HG02870 (cell line): ENCODE results near the gene ADGRA1.
"Not testable (repeated sequence)": the region's sequence is repeated elsewhere in the genome, so short reads cannot be mapped to it uniquely, and the experiment has no call there.

Experiments
- ATAC-seq: cut with Tn5 transposase; IDR thresholded peaks from one replicate; pipeline ENCODE4 v1.9.1; 2021; ENCODE audit warnings: mild to moderate bottlenecking, moderate library complexity; ENCODE audit not compliant: unreplicated experiment

Gene ADGRA1

DNA sequence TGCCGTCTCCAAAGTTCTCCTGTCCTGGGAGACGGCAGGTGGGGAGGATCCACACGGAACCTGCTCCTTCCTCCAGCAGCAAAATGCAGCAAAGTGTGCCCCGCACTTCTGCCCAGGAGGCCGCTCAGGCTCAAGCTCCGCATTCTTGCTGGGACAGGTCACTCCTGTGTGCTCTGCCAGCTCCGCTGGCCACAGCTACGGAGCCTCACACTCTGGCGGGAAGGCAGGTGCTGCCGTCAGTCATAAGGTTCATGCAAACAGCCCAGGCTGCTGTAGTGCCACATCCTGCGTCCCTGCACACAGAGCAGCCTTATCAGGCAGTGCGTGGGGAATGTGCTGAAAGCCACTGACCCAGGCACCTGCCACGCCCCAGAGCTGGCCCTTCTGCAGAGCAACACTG, 22.4 kb downstream of the ADGRA1 start:
- ATAC-seq: no peak

DNA sequence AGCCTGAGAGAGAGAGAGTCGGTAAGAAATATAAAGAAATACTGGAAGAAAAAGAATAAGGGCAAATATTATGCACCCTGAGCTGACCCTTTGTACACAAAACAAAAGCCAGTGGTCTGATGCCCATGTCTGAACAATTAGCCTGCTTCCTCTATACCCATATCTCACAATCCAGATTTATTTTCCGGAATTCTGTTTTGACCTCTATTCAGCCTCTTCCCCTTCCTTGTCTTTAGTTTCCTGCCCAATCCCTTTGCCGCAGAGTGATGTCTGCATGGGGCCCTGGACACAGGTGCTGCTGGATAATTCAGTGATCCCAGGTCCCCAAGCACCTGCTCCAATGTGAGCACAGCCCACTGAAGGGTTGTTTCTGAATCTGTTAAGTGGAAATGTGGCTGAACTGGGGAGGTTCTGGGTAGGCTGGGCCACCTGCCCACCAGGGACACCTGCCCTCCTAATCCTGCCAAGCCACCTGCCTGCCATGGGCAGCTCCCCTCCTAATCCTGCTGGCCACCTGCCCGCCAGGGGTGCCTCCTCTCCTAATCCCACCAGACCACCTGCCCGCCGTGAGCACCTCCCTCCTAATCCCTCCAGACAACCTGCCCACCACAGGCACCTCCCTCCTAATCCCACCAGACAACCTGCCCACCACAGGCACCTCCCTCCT, 23.0 kb downstream of the ADGRA1 start:
- ATAC-seq: no peak

DNA sequence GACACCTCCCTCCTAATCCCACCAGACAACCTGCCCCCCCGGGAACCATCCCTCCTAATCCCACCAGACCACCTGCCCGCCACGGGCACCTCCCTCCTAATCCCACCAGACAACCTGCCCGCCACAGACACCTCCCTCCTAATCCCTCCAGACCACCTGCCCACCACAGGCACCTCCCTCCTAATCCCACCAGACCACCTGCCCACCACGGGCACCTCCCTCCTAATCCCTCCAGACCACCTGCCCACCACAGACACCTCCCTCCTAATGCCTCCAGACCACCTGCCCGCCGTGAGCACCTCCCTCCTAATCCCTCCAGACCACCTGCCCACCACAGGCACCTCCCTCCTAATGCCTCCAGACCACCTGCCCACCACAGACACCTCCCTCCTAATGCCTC, 23.9 kb downstream of the ADGRA1 start:
- ATAC-seq: not testable (repeated sequence)

DNA sequence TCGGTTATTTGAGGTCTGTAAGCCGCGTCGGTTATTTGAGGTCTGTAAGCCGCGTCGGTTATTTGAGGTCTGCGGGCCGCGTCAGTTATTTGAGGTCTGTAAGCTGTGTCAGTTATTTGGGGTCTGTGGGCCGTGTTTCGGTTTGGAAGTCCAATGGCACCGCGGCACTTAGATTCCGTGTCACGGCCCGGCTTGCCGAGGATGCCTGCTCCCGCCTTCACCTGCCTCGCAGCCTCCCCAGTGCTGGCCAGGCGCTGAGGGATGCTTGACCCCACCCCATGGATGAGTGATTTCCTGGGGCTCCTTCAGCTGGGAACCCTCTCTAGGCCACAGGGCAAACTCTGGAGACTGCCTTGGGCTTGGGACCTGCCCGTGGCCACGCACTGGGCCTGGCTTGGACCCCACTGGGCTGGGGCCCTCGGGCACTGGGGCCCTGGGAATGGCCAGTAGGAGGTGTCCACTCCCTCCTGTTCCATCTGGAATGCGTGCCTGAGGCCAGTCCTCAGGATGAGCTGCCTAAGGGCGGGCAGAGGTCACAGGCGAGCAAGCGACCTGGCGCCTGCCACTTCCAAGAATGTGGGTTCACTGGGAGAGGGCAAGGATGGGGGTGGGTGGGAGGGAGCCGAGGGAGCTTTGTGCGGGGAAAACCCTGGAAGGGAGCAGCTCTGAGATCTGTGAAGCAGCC, 25.6 kb downstream of the ADGRA1 start:
- no peak for ATAC-seq

DNA sequence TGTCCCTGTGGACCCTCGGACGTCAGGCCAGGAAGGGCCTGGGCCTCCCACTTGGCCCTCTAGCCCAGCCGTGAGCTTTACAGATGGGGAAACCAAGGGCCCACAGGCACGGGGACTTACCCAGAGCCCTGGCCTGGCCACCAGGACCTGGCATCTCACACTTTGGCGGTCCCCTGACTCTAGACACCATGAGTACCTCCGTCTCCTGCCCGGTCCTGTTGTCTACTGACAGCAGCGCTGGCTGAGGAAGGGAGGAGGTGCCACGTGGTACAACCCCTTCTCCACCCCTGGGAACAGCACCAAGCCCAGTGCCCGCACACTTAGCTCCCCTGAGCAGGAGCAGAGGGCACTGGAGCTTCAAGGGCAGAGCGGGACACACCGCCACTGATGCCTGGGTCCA, 26.1 kb downstream of the ADGRA1 start:
- ATAC-seq: no peak

DNA sequence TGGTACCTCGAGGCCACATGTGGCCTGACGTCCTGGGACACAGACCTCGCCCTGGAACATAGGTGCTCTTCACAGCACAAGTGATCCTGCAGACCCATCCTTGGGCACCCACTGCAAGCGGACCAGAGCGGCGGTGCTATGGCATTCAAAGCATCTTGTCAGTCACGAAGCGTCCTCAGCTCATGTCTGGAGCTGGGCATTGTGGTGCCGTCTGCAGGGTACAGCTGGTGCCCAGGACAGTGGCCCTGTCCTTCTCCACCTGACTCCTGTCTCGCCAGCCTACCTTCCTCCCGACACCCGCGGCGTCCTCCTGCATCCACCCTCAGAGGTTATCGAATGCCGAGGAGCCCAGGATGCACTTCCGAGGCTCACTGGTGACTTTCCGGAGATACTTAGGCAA, 26.5 kb downstream of the ADGRA1 start:
- ATAC-seq: no peak

DNA sequence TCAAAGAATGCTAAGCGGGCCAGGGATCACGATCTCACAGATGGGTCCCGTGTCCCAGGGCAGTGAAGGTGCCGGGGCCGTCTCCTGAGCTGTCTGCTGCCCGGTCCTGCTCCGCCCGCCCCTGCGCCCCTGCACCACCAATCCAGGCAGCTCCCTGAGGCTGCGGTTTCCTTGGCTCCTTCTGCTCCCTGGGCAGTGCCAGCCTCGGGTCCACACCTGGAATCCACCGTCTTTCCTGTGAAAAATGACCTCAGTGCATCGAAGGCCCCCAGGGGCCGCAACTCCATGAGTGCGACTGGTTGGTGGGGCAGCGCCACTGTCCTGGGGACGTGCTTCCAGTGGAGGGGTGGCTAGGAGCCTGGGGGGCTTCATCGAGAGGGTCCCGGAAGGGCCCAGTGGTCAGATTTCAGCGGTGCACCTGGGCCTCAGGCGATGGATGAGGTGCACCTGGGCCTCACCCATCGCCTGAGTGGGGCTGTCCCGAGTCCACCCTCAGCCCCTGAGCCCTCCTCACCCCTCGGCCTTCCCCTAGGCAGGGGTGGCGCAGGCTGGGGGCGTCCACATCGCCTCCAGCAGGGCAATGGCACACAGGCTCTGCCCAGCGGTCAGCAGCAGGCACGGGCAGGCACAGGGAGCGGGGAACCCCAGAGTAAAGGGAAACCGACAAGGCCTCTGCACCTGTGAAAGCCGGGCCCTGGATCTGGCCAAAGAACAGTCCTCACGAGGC, 27.2 kb downstream of the ADGRA1 start:
- no peak for ATAC-seq

DNA sequence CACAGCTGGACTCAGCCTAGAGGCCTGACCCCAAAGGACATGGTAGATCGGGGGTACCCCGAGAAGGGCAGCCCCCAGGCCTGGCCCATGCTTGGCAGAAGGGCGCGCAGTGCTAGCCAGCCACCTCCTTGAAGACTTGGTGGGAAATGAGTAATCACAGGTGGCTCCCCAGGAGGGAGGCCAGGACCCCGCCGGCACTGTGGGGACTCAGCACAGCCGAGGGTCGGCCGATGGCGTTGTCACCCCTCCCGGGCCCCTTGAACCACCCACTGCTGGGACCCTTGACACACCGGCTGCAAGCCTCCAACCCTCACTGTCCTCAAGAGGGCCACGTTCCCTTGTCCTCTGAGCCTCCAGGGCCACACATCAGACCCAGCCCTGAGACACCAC, 27.7 kb downstream of the ADGRA1 start:
- ATAC-seq: no peak

DNA sequence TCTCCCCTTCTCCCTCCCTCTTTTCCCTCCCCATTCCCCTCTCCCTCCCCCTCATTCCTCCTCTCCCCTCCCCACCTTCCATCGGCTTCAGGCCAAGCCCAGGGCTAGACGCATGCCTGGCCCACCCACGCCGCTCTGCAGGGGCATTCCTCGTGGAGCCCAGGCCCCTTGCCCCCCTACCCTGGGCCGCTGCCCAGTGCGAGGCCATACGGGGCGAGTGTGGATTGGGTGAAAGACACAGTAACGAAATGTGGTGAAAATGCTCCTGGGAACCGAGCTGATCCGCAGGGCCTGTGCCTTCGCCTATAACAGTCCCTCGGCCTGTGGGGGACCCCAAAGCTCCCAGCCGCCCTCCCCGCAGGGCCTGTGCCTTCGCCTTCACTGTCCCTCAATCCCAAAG, 28.3 kb downstream of the ADGRA1 start:
- no peak for ATAC-seq

DNA sequence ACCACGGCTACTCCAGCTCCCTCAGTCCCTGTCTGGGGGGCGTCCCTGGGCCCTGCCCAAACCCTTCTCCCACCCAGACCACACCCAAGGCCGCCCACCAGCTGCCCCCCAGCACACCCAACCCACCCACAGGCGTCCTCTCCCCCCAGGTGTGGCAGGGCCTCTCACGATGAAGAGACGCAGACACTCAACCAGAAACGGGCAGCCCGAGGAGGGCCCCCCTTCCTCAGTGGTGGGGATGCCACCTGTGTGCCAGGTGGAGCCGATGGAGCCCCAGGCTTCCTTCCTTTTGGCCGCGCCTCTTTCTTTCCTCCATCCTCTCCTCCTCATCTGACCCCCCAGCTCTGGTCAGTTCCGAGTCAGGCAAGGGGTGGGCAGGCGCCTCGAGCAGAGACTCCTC, 28.7 kb downstream of the ADGRA1 start:
- no peak for ATAC-seq

DNA sequence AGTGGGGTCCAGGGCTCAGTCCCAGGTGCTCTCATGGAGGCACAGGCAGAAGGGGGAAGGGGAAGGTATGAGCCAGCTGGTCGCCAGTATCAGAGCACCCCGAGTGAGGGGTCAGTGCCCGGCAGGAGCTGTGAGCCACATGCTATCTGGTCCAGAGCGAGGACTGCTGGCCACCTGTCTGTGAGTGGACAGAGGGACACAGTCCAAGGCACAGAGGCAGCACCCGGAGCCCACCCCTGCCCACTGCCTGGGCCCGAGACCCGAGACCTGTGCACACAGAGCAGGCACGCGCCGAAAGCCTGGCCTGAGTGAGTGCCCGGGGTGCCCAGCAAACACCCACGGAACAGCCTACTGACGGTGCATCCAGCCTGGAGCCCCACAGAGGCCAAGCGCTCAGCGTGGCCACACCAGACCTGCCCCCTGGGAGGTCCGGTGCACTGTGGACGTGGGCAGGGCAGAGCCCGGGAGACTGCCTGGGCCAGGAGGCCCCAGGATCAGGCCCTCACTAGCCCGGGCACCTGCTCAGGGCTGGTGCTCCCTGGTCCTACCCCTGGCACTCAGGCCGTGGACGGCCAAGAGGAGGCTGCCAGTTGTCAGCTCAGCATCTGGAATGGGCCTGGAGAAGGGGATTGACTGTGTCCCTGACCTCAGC, 29.4 kb downstream of the ADGRA1 start:
- no peak for ATAC-seq

DNA sequence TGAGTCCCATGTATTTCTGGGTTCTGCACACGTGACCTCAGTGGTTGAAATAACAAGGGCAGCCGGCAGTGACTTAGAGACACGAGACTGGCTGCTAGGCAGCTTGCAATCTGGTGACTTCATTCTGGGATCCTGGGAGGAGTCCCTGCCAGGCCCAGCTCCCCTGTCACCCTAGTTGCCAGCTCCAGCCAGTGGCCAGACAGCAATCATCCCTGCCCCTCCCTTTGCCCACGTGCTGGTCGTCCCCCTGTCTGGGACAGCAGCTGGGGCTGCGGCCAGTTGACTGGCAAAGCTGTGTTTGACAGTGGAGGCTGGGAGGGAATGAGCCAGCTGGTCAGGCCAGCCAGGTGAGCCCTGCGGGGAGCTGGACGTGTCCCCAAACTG, 30.0 kb downstream of the ADGRA1 start:
- ATAC-seq: no peak

DNA sequence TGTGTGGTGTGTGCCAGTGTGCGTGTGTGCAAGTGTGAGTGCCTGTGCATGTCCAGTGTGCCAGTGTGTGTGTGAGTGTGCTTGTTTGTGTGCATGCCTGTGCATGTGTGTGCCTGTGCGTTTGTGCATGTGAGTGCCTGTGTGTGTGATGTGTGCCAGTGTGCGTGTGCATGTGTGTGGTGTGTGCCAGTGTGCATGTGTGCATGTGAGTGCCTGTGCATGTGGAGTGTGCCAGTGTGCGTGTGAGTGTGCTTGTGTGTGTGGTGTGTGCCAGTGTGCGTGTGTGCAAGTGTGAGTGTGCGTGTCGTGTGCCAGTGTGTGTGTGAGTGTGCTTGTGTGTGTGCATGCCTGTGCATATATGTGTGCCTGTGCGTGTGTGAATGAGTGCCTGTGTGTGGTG, 33.8 kb downstream of the ADGRA1 start:
- no peak for ATAC-seq

DNA sequence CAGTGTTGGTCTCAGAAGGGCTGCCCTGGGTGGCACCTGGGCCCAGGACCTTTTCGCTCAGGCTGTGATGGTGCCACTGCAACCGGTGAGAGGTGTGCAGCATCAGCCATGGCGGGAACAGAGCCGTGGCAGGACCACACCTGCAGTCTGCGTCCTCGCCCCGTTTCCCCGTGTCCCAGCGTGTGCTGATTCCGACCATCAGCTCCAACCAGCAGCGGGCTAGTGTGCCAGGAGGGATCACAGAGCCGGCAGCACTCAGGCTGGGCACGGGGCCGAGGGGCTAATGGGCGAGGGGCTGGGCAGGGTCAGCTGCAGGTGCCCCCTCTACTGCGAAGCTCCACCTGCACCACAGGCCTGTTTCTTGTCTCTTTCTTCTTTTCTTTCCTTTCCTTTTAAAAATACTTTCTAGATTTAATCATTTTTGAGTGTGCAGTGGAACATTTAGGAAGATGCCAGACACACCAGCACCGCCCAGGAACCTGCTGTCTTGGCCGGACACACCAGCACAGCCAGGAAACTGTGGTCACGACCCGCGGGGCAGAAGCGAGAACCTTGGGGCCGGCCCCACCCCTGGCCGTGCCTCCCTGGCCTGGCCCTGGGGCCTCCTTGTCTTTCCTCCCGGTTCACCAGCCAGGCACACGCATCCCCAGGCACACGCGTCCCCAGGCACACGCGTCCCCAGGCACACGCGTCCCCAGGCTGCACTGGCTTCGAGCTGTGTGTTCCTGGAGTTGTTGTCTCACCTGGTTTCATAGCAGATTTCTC, 34.6 kb downstream of the ADGRA1 start:
- ATAC-seq: no peak

DNA sequence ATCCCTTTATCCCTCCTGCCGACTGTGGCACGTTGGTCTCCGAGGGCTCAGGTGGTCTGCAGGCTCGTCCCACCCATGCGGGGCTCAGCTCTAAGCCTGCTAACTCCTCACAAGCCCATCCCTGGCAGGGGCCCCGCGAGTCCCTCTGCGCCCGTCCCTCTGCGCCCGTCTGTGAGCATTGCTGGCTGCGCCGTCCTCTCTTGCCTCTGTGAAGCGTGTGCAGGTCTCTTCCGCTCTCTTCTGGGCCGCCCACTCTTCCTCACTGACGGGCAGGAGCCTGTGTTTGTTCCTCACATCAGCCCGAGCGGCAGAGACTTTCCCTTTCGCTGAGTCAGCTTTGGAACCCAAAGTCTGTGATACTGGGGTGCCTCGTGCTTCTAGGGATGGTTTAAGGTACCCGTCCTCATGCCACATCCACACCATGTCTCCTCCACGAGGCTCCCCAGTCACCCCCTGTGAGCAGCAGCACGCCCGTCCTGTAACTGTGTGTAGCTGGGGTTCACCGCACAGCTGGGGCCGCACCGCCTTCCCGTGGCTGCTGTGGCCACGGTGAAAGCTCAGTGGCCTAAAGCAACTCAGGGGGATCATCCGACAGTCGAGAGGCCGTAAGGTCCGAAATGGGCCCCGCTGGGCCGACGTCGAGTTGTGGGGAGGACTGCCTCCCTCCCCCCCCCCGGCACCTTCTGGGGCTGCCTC, 35.5 kb downstream of the ADGRA1 start:
- no peak for ATAC-seq

DNA sequence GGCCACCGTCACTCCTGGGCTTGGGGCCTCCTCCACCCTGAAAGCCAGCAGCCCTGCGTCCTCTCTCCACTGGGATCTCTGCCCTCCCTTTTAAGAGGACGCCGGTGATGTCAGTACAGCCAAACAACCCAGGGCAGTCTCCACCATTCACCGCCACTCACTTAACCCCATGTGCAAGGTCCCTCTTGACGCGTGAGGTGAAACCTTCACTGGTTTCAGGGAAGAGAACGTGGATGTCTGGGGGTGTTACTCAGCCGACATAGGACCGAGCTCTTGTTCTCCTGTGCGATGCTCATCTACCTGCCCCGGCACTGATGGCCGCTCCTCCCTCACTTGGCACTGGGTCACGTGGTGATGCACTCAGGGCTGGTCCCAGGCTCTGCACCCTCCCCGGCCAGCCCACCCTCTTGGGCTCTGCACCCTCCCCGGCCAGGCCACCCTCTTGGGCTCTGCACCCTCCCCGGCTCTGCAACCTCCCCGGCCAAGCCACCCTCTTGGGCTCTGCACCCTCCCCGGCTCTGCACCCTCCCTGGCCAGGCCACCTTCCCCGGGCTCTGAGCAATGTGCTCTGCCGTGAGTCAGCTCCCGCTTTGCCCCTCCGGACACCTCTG, 36.1 kb downstream of the ADGRA1 start:
- no peak for ATAC-seq

DNA sequence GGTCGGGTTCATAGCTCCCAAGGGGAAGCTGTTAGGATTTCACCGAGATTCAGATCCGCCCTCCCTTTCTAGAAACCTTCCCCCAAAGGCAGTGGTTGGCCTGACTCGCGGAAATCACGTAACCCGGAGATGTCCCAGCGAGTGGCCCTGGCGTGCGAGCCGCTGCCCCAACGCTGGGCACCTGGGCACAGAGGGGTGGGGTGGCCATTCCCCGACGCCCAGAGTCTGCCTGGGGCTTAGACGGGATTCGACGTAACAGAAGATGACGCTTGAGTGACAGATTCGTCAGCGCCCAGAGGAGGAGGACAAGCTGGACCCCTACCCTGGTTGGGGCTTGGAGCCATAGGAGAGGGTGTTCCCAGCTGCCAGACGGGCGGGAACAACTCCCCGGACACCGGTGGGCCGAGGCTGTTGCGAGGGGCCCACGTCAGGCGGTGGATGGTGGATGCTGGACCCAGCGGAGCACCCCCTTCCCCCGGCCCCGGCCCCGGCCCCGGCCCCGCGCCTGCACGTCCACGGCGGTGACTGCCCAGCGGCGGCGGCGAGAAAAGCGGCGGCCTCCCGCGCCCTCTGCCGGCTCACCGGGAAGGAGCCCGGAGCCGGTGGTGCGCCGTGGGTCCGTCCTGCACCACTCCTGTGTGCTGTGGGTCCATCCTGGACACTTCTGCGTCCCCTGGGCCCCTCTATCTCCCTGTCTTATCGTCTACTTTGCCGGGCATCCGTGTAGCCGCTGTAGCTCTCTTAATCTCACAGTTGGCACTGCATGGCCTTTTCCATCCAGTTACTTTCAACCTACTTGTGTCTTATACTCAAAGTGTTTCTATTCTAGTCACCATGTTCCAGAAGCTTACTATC, 36.9 kb downstream of the ADGRA1 start:
- ATAC-seq: no peak

DNA sequence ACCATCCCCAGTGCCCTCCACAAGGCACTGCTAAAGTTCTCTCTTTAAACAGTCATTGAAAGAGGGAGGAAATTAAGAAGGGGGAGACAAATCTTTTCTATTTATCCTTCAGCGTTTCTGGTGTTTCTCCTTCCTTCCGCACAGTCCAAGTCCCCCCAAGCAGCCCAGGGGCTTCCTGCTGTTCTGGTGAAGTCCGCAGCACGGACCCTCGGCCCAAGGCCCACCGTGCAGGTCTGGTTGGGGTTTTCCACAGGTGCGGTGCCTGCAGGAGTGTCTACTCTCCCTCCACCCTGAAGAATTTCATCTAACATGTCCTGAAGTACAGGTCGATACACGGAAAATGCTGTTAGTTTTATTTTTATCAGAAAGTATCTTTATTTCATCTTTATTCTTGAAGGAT, 38.2 kb downstream of the ADGRA1 start:
- no peak for ATAC-seq
